ENCODE data around the gene PAQR7.

PAQR7 gene

GRCh38 chr1:25871086-25871703 lies 4.3 kb downstream of the PAQR7 start:
- TF ChIP-seq CTCF (IDR thresholded peaks at IDR 0.05; ENCODE audit: low read depth, low read length, missing control alignments): no peak
- no peak for DNase-seq (ENCODE audit: extremely low read depth, low read depth)
- no peak overlapping the region for H3K4me3 ChIP-seq (replicated peaks; ENCODE audit: low read depth, low read length)

DNA sequence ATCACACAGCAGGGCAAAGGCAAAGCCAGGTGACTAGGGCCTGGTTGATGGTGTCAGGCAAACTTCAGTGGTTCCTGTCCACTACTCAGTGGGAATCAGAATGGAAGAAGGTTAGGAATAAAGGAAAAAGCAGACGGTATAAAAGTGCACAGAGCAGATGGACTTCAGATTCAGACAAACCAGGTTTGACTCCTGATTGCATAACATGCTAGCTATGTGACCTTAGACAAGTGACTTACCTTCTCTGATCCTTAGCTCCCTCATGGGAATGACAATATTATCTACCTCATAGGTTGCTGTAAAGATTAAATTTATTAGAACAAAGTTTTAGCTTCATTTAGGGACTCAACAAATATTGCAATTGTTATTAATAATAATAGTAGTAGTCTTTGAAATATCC lies 4.9 kb downstream of the PAQR7 start:
- no peak for TF ChIP-seq CTCF (IDR thresholded peaks at IDR 0.05; ENCODE audit: low read depth, low read length, missing control alignments)

GRCh38 chr1:25869909-25870606 lies 5.5 kb downstream of the PAQR7 start:
- H3K4me3 ChIP-seq (replicated peaks; ENCODE audit: low read depth, low read length): no peak overlapping the region
- no peak for TF ChIP-seq CTCF (IDR thresholded peaks at IDR 0.05; ENCODE audit: low read depth, low read length, missing control alignments)
- no peak for DNase-seq (ENCODE audit: extremely low read depth, low read depth)

More for the DNA sequence above, 4.9 kb downstream of the PAQR7 start:
- no peak for DNase-seq (ENCODE audit: extremely low read depth, low read depth)
- H3K4me3 ChIP-seq (replicated peaks; ENCODE audit: low read depth, low read length): no peak overlapping the region

- DNase-seq (ENCODE audit: extremely low read depth, low read depth): no peak
- no peak for TF ChIP-seq CTCF (IDR thresholded peaks at IDR 0.05; ENCODE audit: low read depth, low read length, missing control alignments)
- H3K4me3 ChIP-seq (replicated peaks; ENCODE audit: low read depth, low read length): no peak overlapping the region
These were observed 8.1 kb downstream of the PAQR7 start for GRCh38 chr1:25867210-25867991.

DNA sequence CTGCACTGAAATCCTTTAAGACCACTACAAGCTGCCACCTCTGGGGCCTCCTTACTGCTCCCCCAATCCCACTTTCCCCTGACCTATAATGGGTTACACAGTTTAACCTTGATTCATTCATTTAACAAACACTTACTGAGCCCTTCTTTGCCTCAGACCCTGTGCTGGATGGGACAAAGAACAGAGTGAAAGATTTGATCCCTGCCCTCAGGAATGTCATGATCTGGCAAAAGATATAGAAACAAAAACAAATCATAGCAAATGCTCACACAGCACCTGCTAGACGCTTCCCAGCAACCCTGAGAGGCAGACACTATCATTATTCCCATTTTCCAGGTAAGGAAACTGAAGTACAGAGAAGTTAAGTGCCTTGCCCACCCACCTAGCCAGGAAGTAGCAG lies 9.2 kb downstream of the PAQR7 start:
- TF ChIP-seq CTCF (IDR thresholded peaks at IDR 0.05; ENCODE audit: low read depth, low read length, missing control alignments): no peak
- no peak overlapping the region for H3K4me3 ChIP-seq (replicated peaks; ENCODE audit: low read depth, low read length)
- no peak for DNase-seq (ENCODE audit: extremely low read depth, low read depth)

DNA sequence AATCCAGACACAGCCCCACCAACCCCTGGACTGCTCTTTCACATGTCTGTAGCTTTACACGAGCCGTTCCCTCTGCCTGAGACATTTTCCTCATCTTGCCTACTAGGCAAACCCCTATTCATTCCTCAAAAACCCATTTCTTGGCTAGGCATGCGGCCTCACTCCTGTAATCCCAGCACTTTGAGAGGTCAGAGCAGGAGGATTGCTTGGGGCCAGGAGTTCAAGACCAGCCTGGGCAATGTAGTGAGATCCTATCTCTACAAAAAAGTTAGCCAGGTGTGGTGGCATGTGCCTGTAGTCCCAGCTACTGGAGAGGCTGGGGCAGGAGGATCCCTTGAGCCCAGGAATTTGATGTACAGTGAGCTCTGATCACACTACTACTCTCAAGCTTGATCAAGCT lies 11.1 kb downstream of the PAQR7 start:
- DNase-seq (ENCODE audit: extremely low read depth, low read depth): no peak
- H3K4me3 ChIP-seq (replicated peaks; ENCODE audit: low read depth, low read length): no peak overlapping the region
- no peak for TF ChIP-seq CTCF (IDR thresholded peaks at IDR 0.05; ENCODE audit: low read depth, low read length, missing control alignments)
